GM21717 (cell line): Measurements from ENCODE around the gene ACKR2.

Experiments
- ATAC-seq: cut with Tn5 transposase; IDR thresholded peaks from one replicate; pipeline ENCODE4 v1.9.1; 2021; ENCODE audit warnings: mild to moderate bottlenecking, moderate library complexity; ENCODE audit not compliant: unreplicated experiment

Gene ACKR2

GRCh38 chr3:42884324-42884723 is 75.1 kb downstream of the ACKR2 start:
- no peak for ATAC-seq

- no peak for ATAC-seq
These were observed 77.1 kb downstream of the ACKR2 start for GRCh38 chr3:42886294-42886822.

- no peak for ATAC-seq
These were observed 77.8 kb downstream of the ACKR2 start for GRCh38 chr3:42887084-42887483.

GRCh38 chr3:42891042-42891441 is 81.8 kb downstream of the ACKR2 start:
- ATAC-seq, result no peak

- ATAC-seq, result no peak
These were observed 82.9 kb downstream of the ACKR2 start for GRCh38 chr3:42892169-42892568.

- no peak for ATAC-seq
These were observed 83.6 kb downstream of the ACKR2 start for GRCh38 chr3:42892807-42893206.

GRCh38 chr3:42894698-42895579 is 85.7 kb downstream of the ACKR2 start:
- no peak for ATAC-seq

- ATAC-seq, result no peak
These were observed 86.3 kb downstream of the ACKR2 start for GRCh38 chr3:42895580-42895868.

GRCh38 chr3:42898896-42899675 is 89.8 kb downstream of the ACKR2 start:
- ATAC-seq, result no peak

GRCh38 chr3:42900226-42901072 is 91.2 kb downstream of the ACKR2 start:
- ATAC-seq, result no peak

GRCh38 chr3:42901073-42901415 is 91.8 kb downstream of the ACKR2 start:
- ATAC-seq, result no peak

- no peak for ATAC-seq
These were observed 93.0 kb downstream of the ACKR2 start for GRCh38 chr3:42902257-42902656.

- ATAC-seq, result no peak
These were observed 94.8 kb downstream of the ACKR2 start for GRCh38 chr3:42904076-42904475.

- no peak for ATAC-seq
These were observed 96.5 kb downstream of the ACKR2 start for GRCh38 chr3:42905740-42906069.

- no peak for ATAC-seq
These were observed 97.0 kb downstream of the ACKR2 start, which contains the start of gene ZNF662 for GRCh38 chr3:42906070-42906847. Gene ZNF662 (plus strand): TSS chr3:42906142. CDS start chr3:42908115, 1,973 bp downstream.

- no peak for ATAC-seq
These were observed 97.6 kb downstream of the ACKR2 start for GRCh38 chr3:42906848-42907183.

GRCh38 chr3:42908675-42909074 is 99.4 kb downstream of the ACKR2 start:
- ATAC-seq, result no peak

GRCh38 chr3:42911551-42911950 is 102.3 kb downstream of the ACKR2 start:
- ATAC-seq, result no peak

GRCh38 chr3:42914771-42915515 is 105.7 kb downstream of the ACKR2 start:
- no peak for ATAC-seq
